ENCODE measurements around the gene IL1RL2. TPM values are rescaled to one million over a fixed set of nuclear protein-coding genes. Genes with fewer than 3 reads are reported as not detected.

The IL1RL2 gene
- total and polyA plus RNA-seq, 2 donors from 2014 or later: 1.4 to 1.8 TPM

DNA sequence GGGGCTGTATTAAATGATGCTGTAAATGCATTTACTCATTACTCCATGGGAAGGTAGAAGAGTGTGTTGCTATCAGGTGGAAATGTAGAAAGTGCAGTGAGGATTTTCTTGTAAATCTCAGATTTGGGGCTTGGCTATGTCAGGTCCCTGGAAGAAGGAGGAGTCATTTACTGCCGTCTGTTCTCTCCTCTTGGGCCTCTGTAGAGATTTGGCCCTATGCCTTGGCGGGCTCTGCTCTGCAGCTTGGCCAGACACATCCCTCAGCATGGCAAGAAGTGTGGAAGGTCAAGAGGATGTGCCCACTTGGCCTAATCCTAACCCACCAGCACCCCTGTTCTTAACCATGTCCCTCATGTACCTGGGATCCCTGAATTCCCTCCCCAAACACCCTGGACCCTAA, 37.6 kb upstream of the IL1RL2 start:
- Histone ChIP-seq H3K4me1 (ENCODE audit: control insufficient read depth in 2 of 3, insufficient read depth in 2 of 3, low read depth in 1 of 3, low read length in 3 of 3) (peaks cover 0 to 14% (median 11%) of the 10 kb centered on the region in 3 donors), H3K27ac (ENCODE audit: low read depth in 2 of 2, low read length in 2 of 2) (no peak overlapping the region), H3K9me3 (ENCODE audit: control insufficient read depth in 2 of 3, insufficient read depth in 1 of 3, low read length in 3 of 3) (peaks cover 0 to 31% (median 0%) of the 10 kb centered on the region in 3 donors), H3K36me3 (ENCODE audit: control insufficient read depth in 2 of 3, insufficient read depth in 3 of 3, low read length in 3 of 3) (peaks cover 0 to 4% (median 0%) of the 10 kb centered on the region in 3 donors), H3K27me3 (ENCODE audit: control insufficient read depth, insufficient read depth, low read length) (no peaks in the 10 kb centered on the region), H3K4me3 (ENCODE audit: low read length in 3 of 3) (no peak overlapping the region), H3K9ac (ENCODE audit: low read length in 3 of 3) (no peak overlapping the region)
- DNase-seq (no peak), FAIRE-seq (no peak)
- no peak for TF ChIP-seq CTCF (IDR thresholded peaks at IDR 0.05; ENCODE audit: borderline replicate concordance, extremely low read depth, insufficient read depth)
- intact Hi-C loops (cut with DNase I): no loop called here

- Histone ChIP-seq H3K27me3 (ENCODE audit: control insufficient read depth, insufficient read depth, low read length) (no peaks in the 10 kb centered on the region), H3K9me3 (ENCODE audit: control insufficient read depth in 2 of 3, insufficient read depth in 1 of 3, low read length in 3 of 3) (peaks cover 0 to 25% (median 0%) of the 10 kb centered on the region in 3 donors), H3K27ac (ENCODE audit: low read depth in 2 of 2, low read length in 2 of 2) (peak overlapping the region in 1 of 2 donors; percentile 2), H3K4me1 (ENCODE audit: control insufficient read depth in 2 of 3, insufficient read depth in 2 of 3, low read depth in 1 of 3, low read length in 3 of 3) (peaks cover 0 to 17% (median 7%) of the 10 kb centered on the region in 3 donors), H3K9ac (ENCODE audit: low read length in 3 of 3) (no peak overlapping the region), H3K4me3 (ENCODE audit: low read length in 3 of 3) (no peak overlapping the region), H3K36me3 (ENCODE audit: control insufficient read depth in 2 of 3, insufficient read depth in 3 of 3, low read length in 3 of 3) (peaks cover 0 to 10% (median 0%) of the 10 kb centered on the region in 3 donors)
- TF ChIP-seq CTCF (IDR thresholded peaks at IDR 0.05; ENCODE audit: borderline replicate concordance, extremely low read depth, insufficient read depth): no peak
- intact Hi-C loops (cut with DNase I): loop anchor here (10.0 kb wide), 1 partner anchor 125 kb away; no protein-coding TSS in a partner anchor
- DNase-seq (no peak), FAIRE-seq (no peak)
These were observed 37.0 kb upstream of the IL1RL2 start for GRCh38 chr2:102149644-102150455.

DNA sequence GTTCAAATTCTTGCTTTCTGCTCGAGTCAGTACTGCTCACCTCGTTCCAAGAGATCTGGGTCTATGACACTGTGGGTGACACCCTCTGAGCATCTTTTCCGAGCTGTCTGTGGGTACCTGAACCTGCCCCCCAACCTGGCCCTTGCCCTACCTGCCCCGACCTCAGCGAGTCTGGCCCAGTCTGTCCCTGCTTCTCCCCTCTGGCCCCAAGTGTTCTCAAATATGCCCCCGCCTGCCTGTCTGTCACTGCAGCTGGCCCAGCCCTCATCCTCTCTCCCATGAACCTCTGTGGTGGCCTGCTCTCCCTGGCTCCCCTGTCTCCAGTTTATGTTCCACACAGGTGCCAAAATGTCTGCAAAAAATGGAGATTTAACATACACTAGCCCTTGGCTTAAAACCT, 32.5 kb upstream of the IL1RL2 start:
- Histone ChIP-seq H3K4me1 (ENCODE audit: control insufficient read depth in 2 of 3, insufficient read depth in 2 of 3, low read depth in 1 of 3, low read length in 3 of 3) (peaks cover 0 to 26% (median 22%) of the 10 kb centered on the region in 3 donors), H3K9me3 (ENCODE audit: control insufficient read depth in 2 of 3, insufficient read depth in 1 of 3, low read length in 3 of 3) (no peaks in the 10 kb centered on the region), H3K9ac (ENCODE audit: low read length in 3 of 3) (no peak overlapping the region), H3K4me3 (ENCODE audit: low read length in 3 of 3) (no peak overlapping the region), H3K36me3 (ENCODE audit: control insufficient read depth in 2 of 3, insufficient read depth in 3 of 3, low read length in 3 of 3) (peaks cover 0 to 14% (median 5%) of the 10 kb centered on the region in 3 donors), H3K27me3 (ENCODE audit: control insufficient read depth, insufficient read depth, low read length) (no peaks in the 10 kb centered on the region), H3K27ac (ENCODE audit: low read depth in 2 of 2, low read length in 2 of 2) (no peak overlapping the region)
- intact Hi-C loops (cut with DNase I): loop anchor here (10.0 kb wide), 1 partner anchor 130 kb away; no protein-coding TSS in a partner anchor
- DNase-seq (peak in 1 of 5 donors; percentile 43), FAIRE-seq (no peak)
- no peak for TF ChIP-seq CTCF (IDR thresholded peaks at IDR 0.05; ENCODE audit: borderline replicate concordance, extremely low read depth, insufficient read depth)

All from kidney (tissue), 14 donors.